GM18502 (cell line): ENCODE measurements around the gene BTN2A1.

ENCODE experiments used
- ATAC-seq: cut with Tn5 transposase; IDR thresholded peaks from one replicate; pipeline ENCODE4 v1.9.1; 2021; ENCODE audit warnings: mild to moderate bottlenecking; ENCODE audit not compliant: unreplicated experiment, poor library complexity

Gene BTN2A1

DNA sequence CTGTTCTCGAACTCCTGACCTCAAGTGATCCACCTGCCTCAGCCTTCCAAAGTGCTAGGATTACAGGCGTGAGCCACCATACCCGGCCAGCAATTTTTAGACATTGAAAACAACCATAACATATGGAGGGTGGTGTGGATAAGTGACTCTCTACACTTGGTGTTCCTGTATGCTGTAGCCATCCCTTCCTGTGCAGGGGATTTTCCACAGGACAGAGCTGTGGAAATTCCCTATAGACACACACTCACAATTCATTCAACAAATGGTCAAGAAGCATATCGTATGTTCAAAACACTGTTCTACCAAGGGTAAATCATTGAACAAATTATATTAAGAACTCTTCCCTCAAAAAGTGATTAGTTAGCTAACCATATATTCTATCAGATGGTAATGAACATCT is 6.3 kb downstream of the BTN2A1 start:
- ATAC-seq, result no peak

DNA sequence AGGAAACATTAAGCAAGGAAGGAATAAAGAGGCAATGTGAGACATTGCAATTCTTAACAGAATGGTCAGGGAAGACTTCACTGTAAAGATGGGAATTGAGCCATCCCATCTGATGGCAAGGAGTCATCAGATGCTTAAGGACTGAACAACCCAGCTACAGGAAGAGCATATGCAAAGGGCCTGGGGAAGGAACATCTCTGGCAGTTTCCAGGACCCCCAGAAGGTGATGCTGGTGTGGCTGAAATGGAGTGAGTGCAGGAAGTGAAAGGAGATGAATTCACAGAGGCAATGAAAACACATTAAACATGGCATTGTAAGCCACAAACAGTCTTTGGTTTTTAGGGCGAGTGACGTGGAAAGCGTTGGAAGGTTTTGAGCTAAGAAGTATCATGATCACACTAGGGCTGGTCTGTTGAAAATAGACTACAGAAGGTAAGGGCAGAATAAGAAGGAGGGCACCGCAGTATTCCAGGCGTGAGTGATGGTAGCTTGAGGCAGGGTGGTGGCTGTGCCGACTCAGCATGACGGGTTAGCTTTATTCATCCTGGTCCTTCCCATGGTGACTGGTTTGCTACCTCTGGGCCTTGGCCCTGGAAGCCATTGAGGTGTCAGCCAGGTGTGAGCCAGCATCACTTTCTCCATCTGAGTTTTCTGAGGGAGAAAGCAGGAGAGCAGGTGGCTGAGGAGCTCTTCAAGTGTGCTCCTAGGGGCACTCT is 6.8 kb downstream of the BTN2A1 start:
- ATAC-seq, result no peak

DNA sequence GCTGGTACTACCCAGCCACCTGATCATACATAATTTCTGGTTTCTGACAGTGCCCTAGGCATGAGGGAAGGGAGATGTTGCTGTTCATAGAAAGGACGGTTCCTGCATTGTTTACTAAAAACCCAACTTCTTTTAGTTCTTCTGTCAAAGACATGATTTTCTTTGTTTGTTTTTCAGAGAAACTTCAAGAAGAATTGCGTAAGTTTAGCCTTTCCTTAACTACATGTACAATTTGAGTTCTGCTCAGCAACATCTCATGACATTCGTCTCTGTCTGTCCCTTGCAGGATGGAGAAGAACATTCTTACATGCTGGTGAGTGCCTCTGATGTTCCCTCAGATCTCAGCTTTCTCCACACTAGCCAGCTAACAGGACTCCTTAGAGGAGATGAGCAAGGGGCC is 8.0 kb downstream of the BTN2A1 start:
- no peak for ATAC-seq

DNA sequence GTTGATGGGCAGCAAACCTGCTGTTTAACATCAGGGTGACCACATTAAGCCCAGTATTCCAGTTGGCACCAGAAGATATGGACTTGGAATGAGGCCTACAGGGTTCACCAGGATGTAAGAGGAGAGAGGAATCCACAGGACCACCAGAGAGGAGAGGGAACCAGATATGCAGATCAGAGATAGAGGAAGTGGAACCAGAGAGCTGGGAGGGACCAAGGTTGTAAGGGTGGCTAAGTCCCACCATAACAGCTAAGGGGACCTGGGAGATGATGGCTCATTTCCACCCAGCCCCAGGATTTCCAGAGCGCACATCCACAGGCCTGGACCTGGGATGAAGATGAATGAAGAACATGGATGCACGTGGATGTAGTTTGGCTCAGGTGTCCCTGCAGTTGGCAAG is 11.1 kb downstream of the BTN2A1 start:
- no peak for ATAC-seq

DNA sequence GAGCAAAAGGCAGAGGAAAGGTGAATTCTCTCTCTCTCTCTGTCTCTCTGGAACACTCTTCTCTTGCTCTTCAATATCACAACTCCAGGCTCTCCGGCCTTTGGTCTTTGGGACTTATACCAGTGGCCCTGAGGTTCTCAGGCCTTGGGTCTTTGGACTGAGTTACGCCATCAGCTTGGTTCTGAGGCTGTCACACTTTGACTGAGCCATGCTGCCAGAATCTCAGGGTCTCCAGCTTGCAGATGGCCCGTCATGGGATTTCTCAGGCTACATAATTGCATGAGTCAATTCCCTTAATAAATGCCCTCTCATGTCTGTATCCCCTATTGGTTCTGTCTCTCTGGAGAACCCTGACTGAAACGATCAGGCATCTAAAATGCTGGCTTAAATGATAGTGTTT is 12.9 kb downstream of the BTN2A1 start:
- no peak for ATAC-seq

DNA sequence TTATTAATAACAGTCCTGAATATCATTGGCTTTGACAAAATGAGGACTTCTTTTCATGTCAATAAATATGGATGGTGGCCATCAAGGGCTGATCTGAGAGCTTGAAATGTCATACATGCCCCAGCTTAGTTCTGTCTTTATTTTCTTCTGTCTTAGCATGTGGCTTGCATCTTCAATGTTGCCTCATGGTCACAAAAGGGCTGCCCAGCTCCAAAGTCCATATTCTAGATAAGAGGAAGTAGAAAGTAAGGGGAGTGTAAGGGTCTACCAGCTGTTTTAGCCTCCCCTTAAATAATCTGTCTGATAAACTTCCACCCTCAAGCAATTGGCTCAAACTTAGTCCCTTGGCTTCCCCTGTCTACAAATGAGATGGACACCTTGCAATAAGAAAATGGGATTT is 14.2 kb downstream of the BTN2A1 start:
- ATAC-seq, result no peak

DNA sequence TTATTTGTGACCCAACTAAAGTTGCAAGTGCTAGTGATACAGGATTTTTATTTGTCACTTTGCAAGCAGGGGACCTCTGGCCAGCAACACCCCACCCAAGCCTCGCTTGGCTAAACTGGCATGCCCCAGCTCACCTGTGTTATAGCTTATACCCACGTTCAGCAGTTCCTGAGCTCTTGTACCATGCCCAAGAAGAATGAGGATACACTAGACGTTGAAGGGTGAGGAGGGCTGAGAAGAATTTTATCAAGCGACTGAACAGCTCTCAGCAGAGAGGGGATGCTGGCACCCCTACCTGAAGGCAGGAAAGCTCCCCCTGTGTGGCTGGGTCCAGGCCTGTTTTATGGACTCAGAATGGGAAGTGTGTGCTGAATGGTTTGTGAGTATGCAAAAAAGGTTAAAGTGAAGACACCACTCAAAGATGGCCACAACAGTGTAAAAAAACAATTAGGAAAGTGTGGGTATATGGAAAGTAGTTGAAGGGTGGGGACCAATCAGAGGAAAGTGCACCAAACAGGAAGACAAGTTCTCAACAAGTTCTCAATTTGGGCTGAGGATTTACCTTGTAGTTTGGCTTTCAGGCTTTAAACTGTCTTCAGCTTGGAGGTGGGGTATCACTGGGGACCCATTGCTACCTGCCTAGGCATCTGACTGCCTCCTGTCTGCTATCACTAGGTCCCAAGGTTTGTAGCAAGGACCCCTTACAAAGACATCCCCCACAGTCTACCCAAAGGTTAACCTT is 15.0 kb downstream of the BTN2A1 start:
- ATAC-seq, result no peak

DNA sequence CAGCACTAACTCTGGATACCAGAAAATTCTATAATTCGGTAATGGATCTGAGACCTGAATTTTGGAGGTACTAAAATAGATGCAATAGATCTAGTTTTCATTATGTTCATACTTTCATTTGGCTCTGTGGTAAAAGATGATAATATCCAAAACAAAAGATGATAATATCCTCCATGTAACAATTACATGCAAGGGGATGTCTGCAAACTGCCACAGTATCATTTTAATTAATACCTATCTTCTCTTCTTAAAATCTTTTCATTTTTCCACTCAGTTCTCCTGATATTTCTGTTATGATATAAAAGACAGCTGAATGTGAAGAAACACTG is 15.6 kb downstream of the BTN2A1 start:
- no peak for ATAC-seq

DNA sequence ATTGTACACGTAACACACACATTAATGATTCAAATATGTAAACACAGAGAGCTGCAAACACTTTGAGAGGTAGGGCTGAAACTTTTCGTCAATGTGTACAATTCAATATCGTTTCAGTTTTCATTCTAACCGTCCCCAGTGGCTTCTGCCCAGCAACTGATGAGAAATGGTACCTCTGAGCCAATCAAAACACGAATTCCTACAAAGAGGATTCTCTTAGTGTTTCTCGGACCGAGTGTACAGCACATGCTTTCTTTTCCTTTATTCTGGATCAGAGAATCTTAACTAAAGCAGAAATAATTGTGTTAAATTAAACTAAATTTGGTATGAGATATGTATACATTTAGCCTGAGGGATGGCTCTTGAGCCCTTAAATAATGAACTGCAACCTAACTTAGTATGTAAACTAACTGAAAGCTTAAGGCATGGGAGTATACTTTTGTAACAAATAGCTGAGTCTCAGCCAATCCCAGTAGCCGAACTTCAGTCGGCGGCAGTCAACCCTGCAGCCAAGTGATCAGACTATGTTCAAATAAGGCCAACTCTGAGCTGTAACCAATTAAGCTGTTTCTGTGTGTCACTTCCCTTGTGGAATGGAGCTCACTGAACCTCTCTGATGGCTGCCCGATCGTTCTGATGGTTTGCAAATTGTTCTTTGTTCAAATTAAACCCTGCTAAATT is 16.1 kb downstream of the BTN2A1 start:
- peak; percentile 92 for ATAC-seq

DNA sequence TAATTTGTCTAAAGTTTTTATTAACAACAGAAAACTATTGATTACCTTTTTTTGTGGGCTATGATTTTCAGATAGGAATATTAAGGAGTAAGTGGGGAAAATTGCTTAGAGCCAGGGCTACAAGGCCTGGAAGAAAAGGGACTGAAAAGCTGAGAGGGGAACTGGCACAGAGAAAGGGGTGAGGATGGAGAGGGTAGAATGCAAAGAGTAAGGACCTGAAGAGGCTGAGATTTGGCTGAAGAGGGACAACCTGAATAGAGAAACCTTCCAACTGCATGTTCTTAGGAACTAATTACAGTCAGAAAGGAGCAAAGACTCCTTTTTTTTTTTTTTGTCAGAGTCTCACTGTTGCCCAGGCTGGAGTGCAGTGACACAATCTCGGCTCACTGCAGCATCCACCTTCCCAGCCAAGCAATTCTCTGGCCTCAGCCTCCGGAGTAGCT is 16.7 kb downstream of the BTN2A1 start:
- ATAC-seq, result no peak

DNA sequence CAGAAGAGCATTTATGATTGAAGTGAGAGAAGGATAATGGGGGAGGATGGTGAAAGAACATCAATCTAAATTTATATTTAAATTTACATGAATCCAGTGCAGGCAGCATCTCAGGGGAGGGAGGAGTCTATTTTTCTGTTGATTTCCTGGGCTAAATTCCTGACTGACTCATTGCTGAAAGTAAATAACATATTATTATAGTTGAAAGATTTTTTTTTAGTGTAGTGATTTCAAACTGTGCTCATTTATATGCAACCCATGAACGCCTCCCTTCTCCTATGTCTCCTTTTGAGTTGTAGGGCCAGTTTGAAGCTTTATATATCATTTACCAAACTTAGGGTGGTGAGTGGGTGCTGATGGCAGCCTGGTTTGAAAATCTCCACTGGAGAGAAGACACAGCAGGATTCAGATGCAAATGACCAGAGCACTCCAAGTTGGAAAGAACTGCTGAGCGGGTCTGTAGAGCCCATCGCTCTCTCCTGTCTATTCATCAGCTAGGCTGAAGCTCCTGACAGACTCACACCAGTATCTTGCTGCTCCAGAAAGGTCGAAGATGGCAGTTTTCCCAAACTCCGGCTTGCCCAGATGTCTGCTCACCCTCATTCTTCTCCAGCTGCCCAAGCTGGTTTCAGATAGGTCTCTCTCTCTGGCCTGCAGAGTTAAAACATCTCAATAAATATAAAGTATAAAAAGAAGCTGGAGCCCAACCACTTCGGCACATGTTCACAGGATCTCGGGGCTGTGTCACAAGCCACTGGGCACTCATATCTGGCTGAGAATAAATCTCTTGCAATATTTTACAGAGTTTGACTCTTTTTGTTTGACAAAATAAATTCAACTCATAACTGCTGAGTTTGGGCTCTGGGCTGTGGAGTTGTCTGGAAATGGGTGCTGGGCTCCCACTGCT is 18.3 kb downstream of the BTN2A1 start:
- ATAC-seq, result no peak

DNA sequence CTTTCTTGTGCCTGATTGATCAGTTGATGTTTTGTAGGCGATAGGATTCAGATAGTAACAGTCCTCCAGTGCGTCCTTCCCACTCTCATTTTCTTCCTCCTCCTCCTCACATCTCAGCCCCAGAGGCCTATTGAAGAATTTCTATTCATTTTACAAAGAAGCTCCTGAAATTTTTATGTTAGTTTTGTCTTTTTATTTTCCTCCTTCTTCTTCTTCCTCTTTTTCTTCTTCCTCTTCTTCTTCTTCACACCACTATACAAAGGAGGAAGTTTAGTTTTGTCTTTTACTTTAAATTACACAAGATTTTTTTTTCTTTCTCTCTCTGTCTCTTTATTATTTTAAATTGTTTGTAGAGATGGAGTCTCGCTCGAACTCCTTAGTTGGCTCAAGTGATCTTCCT is 19.1 kb downstream of the BTN2A1 start:
- no peak for ATAC-seq

DNA sequence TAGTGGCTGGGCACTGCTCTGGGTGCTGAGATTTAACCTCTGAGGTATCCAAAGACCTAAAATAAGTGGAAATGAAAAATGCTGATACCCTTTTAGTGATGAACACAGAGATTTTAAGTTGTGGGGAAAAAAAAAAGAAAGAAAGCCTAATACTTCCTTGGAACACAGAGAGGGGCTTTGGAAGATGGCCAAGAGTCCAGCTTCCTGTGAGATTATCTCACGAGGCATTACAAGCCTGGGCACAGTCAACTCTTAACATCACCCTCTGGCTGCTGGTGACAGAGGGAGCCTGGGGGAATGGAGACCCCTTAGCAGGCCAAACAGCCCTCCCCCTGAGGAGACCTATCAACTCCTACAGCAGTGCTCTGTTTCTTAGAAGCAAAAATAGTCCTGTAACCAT is 19.7 kb downstream of the BTN2A1 start:
- no peak for ATAC-seq

DNA sequence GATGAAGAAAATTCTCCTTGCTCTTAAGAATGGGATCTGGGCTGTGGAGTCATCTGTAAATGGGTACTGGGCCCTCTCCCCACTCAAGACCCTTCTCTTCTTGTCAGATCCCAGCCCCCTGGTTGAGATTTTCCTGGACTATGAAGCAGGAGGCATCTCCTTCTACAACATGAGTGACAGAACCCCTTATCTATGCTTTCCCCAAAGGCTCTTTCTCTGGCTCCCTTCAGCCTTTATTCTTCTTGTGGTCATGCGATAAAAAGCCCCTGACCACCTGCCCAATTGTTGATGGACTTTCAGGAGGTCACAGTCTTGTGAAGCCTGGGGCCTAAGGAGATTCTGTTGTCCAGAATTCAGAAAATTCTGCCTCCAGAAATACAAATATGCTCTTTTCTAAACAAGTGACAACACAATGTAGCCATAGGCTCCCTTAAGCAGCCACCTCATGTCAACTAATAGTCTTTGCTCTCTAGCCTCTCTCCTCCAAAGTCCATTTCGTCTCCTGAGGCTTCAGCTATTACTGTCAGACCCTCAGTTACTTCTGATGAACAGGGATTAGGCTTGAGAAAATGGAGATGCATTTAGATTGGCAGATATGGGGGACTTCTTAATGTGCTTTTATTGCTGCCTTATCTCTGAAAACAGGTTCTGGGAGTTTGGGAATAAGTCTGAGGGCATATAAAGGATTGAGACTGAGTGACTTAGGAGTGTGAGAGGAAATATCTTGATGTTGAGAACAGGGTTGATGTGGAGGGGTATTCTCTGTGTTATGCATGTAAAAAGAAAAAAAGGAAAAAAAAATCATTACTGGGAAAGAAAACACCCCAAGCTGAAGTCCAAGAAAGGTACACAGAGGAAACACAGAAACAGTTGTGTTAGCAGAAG is 20.6 kb downstream of the BTN2A1 start:
- ATAC-seq, result no peak

DNA sequence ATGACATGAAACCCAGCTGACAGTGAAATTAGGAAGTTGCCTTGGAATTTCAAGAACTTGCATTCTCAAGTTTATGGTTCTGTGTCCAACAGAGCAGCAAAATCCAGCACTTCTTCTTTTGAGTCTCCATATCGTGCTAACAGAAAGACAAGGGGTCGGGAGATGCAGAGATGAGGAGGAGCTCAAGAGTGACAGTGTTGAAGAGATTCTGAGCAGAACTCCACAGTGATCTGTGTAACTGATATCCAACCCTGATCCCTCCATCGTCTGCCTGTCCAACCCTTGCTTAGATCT is 21.2 kb downstream of the BTN2A1 start:
- ATAC-seq, result no peak

DNA sequence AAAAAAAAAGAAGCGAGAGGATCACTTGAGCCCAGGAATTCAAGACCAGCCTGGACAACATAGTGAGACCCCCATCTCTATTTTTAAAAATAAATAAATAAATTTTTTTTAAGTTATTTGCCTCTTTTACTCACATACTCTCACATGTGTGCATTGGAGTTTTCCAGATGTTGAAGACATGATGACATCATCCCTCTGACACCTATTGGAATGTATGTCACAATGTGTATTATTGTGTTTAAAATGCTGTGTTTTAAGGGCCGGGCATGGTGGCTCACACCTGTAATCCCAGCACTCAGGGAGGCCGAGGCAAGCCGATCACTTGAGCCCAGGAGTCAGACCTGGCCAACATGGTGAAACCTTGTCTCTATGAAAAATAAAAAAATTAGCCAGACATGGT is 24.6 kb downstream of the BTN2A1 start:
- no peak for ATAC-seq

DNA sequence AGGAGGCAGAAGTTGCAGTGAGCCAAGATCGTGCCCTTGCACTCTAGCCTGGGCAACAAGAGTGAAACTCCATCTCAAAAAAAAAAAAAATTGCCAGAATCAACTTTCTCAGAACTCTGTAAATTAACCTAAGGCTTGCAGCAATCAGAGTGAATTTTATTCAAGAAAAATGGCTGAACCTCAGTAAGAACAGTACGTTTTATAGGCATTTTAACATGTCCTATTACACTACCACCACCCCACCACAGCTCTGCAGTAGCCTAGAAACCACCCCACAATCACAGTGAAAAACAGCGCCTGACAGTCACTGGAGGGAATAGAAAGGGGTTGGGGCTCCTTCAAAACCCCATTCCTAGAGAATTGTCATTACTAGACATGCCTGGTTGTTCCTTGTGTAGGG is 26.0 kb downstream of the BTN2A1 start:
- no peak for ATAC-seq

DNA sequence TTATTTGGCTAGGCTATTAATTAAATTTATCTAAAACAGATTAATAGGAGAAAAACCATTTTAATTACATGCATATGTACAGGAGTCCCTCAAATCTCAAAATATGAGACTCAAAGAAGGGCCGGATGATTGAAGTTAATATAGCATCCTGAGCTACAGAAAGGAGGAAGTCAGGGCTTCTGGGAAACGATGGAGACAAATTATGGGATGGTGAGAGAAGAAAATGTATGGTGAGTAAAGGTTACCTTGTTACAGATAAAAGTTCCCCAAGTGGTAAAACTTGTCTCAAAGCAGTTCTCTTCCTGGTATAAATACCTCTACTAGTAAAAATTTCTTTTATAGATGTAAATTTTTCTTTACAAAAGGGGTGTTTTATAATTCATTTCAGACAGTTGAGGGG is 26.4 kb downstream of the BTN2A1 start:
- no peak for ATAC-seq

DNA sequence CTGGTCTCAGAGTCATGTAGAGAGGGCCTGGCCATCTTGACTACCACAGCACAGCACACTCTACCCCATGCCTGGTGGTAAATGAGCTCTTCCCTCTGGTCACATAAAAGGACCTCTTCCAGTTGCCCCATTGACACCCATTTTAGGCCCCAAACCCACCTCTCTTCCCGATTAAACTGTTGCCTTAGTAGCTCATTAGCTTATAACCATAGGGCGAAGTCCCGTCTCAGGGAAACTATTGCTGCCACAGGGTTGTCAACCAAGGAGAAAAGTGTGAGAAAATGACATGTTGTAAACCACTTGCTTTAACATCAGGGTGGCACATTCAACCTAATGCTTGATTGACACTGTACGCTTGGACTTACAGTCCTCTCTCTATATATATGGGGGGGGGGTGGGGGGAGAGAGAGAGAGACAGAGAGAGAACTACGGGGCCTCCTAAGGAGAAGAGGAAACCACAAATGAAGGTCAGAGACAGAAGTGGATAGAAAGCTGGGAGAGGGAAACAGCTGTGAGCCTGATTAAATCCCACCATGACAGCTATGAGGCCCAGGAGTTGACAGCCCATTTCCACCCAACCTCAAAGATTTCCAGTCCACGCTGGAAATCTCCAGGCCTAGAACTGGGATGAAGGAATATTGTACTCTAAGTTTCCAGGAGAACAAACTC is 27.5 kb downstream of the BTN2A1 start:
- no peak for ATAC-seq
